ENCODE measurements around the gene MIER2.
"Not testable (repeated sequence)": the region's sequence is repeated elsewhere in the genome, so short reads cannot be mapped to it uniquely, and the experiment has no call there.

MIER2 gene

GRCh38 chr19:281156-281853 is 63.3 kb downstream of the MIER2 start:
- DNase-seq: no peak

- no peak for DNase-seq
Observed at GRCh38 chr19:280541-281009, 64.0 kb downstream of the MIER2 start.

DNA sequence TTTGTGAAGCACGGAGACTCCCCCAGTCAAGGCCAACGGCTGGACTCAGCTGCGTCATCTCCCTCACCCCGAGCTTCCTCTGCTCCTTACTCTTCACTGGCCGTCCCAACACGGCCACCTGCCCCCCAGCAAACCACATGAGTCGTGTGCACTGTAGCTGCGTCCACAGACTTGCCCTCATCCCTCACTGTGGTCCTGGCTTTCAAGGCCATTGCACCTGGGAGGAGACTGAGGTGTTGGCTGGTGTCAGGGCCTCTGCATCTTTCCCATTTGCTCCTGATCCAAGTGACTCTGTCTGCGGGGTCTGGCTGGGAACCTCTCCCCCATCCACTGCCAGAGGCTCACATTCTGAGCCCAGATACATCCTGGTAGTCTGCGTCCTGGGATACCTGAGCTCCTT is 64.9 kb downstream of the MIER2 start:
- no peak for DNase-seq

- no peak for DNase-seq
Observed at GRCh38 chr19:279231-279630, 65.4 kb downstream of the MIER2 start.

DNA sequence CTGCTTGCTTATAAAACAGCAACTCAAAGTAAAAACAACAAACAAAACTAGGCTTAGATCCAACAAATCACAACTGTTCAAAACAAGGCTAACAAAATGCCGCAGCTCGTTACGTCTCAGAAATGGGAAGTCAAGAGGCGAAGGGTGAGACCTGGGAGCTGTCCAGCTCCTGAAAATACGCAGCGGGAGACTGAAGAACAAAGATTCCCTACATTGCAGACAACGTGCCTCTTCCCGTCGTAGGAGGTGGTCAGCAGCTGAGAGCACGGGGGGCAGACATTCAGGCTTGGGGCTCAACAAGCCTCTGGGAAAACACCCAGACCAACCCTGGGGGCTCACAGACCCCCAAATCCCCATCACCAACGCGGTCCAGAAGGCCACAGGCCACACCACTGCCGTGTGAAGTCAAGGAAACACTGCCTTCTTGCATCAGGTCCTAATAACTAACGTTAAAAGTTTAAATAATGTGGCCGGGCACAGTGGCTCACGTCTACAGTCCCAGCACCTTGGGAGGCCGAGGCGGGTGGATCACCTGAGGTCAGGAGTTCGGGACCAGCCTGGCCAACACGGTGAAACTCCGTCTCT is 66.9 kb downstream of the MIER2 start:
- no peak for DNase-seq

GRCh38 chr19:277131-277530 is 67.5 kb downstream of the MIER2 start:
- no peak for DNase-seq

- DNase-seq: no peak
Observed at GRCh38 chr19:275958-276646, 68.5 kb downstream of the MIER2 start.

DNA sequence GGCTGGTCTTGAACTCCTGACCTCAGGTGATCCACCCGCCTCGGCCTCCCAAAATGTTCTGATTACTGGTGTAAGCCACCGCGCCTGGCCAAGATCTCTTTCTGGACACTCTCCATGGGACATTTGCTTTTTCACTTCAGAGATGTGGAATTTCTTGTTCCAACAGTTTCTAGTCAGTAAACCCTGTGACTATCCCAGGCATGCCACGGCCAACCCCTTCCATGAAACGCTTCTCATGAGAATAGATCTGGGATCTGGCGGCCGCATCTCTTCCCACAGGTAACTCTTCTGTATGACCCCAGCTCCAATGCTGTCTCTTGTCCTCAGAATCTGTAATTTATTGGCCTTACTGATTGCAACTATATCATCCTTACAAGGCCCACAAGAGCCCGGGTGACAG is 69.6 kb downstream of the MIER2 start:
- no peak for DNase-seq

GRCh38 chr19:273393-273792 is 71.2 kb downstream of the MIER2 start:
- DNase-seq: no peak

GRCh38 chr19:271856-272255 is 72.7 kb downstream of the MIER2 start:
- DNase-seq: no peak

DNA sequence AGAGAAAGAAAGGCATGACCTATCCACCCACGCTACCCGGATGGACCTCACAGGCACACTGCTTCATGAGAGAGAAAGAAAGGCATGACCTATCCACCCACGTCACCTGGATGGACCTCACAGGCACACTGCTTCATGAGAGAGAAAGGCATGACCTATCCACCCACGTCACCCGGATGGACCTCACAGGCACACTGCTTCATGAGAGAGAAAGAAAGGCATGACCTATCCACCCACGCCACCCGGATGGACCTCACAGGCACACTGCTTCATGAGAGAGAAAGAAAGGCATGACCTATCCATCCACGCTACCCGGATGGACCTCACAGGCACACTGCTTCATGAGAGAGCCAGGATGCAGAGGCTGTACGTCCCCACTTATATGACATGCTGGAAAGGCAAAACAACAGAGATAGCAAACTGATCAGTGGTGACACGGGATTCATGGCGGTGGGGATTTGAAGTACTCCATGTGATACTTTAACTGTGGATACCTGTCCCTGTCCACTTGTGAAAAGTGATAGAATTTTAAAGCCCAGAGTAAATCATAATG is 73.8 kb downstream of the MIER2 start:
- DNase-seq: not testable (repeated sequence)

GRCh38 chr19:269241-269640 is 75.4 kb downstream of the MIER2 start:
- DNase-seq: no peak

- DNase-seq: no peak
Observed at GRCh38 chr19:262125-262524, 82.5 kb downstream of the MIER2 start.

DNA sequence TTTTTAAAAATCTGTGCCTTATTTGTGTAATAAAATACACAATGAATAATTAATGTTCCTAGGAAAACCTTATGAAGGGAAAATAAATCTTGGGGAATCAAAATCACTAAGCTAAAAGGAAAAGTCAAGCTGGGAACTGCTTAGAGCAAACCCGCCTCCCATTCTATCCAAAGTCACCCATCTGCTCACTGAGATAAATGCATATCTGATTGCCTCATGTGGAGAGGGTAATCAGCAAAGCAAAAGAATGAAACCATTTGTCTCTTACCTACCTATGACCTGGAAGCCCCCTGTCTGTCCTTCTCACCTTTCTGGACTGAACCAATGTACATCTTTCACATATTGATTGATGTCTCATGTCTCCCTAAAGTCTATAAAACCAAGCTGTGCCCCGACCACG is 87.8 kb downstream of the MIER2 start:
- not testable (repeated sequence) for DNase-seq

All from T-helper 9 cell (primary cell).